WTC11 (cell line): ENCODE data around the gene HSD17B12. TPM values are rescaled to one million over a fixed set of nuclear protein-coding genes. Genes with fewer than 3 reads are reported as not detected.

Experiments used
- ATAC-seq: fragments of 200-7000 bp; cut with Tn5 transposase; 2 replicates; pipeline ENCODE4 v1.10.0; 2021; ENCODE audit warnings: mild to moderate bottlenecking, moderate library complexity
- CTCF ChIA-PET: fragments of 300-600 bp; sonication (Branson Sonifier 250); formaldehyde crosslinking; loops from one replicate; lab custom pipeline; 2021; ENCODE audit warnings: antibody characterized with exemption; lab: Charles Lee
- POLR2A ChIA-PET: fragments of 350-600 bp; sonication (Branson Sonifier 250); formaldehyde crosslinking; loops from one replicate; lab custom pipeline; 2021; ENCODE audit warnings: antibody characterized with exemption; lab: Charles Lee
- DNase-seq: peaks from one replicate; pipeline ENCODE4 v3.0.0; 2021; ENCODE audit warnings: low spot score
- H3K27ac Mint-ChIP-seq: 2 replicates; pipeline ENCODE4 v1.8.0; 2021; ENCODE audit warnings: mixed read lengths
- H3K27me3 Mint-ChIP-seq: 2 replicates; pipeline ENCODE4 v1.8.0; 2021; ENCODE audit warnings: low read depth, mild to moderate bottlenecking, moderate library complexity, mixed read lengths
- H3K36me3 Mint-ChIP-seq: 2 replicates; pipeline ENCODE4 v1.8.0; 2021; ENCODE audit warnings: mixed read lengths
- H3K4me1 Mint-ChIP-seq: 2 replicates; pipeline ENCODE4 v1.8.0; 2022; ENCODE audit warnings: mixed read lengths
- H3K4me3 Mint-ChIP-seq: 2 replicates; pipeline ENCODE4 v1.8.0; 2021; ENCODE audit warnings: mild to moderate bottlenecking, moderate library complexity, mixed read lengths
- H3K9me3 Mint-ChIP-seq: 2 replicates; pipeline ENCODE4 v1.8.0; 2021; ENCODE audit warnings: mixed read lengths
- CTCF ChIP-seq: fragments of 200-600 bp; IDR thresholded peaks from 2 replicates; pipeline ENCODE4 v1.8.0; 2022; ENCODE audit warnings: antibody characterized with exemption
- FOXK1 ChIP-seq: sonication (generic); formaldehyde crosslinking; IDR thresholded peaks from 2 replicates; pipeline ENCODE4 v1.8.0; 2022; ENCODE audit warnings: mild to moderate bottlenecking, moderate library complexity, missing genetic modification reagents
- MXD4 ChIP-seq: fragments of 250-450 bp; sonication (Bioruptor Pico); IDR thresholded peaks from 2 replicates; pipeline ENCODE4 v1.8.0; 2021; ENCODE audit warnings: mild to moderate bottlenecking, moderate library complexity, borderline replicate concordance
- NR2C2 ChIP-seq: sonication (generic); formaldehyde crosslinking; IDR thresholded peaks from 2 replicates; pipeline ENCODE4 v1.8.0; 2022; ENCODE audit warnings: mild to moderate bottlenecking, missing genetic modification reagents
- NR3C1 ChIP-seq: sonication (generic); formaldehyde crosslinking; conservative IDR thresholded peaks from 2 replicates; pipeline ENCODE4 v1.8.1; 2023; ENCODE audit warnings: low read depth, mild to moderate bottlenecking, missing genetic modification reagents
- OVOL2 ChIP-seq: fragments of 250-450 bp; sonication (Bioruptor Pico); IDR thresholded peaks from 2 replicates; pipeline ENCODE4 v1.9.0; 2021; ENCODE audit warnings: mild to moderate bottlenecking, borderline replicate concordance
- USF2 ChIP-seq: sonication (generic); formaldehyde crosslinking; IDR thresholded peaks from 2 replicates; pipeline ENCODE4 v1.8.1; 2023; ENCODE audit warnings: mild to moderate bottlenecking, missing genetic modification reagents, moderate library complexity
- ZNF121 ChIP-seq: sonication (generic); formaldehyde crosslinking; IDR thresholded peaks from 2 replicates; pipeline ENCODE4 v1.8.0; 2023; ENCODE audit warnings: missing genetic modification reagents
- ZNF281 ChIP-seq: sonication (generic); formaldehyde crosslinking; IDR thresholded peaks from 2 replicates; pipeline ENCODE4 v1.8.0; 2023; ENCODE audit warnings: mild to moderate bottlenecking, missing genetic modification reagents
- ZNF416 ChIP-seq: fragments of 250-450 bp; sonication (Bioruptor Pico); IDR thresholded peaks from 2 replicates; pipeline ENCODE4 v1.9.0; 2021; ENCODE audit warnings: mild to moderate bottlenecking, inconsistent platforms
- ZNF532 ChIP-seq: fragments of 250-450 bp; sonication (Bioruptor Pico); IDR thresholded peaks from 2 replicates; pipeline ENCODE4 v1.9.0; 2021; ENCODE audit warnings: mild to moderate bottlenecking, borderline replicate concordance
- ZSCAN18 ChIP-seq: fragments of 250-450 bp; sonication (Bioruptor Pico); IDR thresholded peaks from 2 replicates; pipeline ENCODE4 v2.1.2; 2022; ENCODE audit warnings: mild to moderate bottlenecking, moderate library complexity
- total RNA-seq: library from RNA; stranded (reverse); gene quantifications from 3 replicates; pipeline ENCODE4 v1.2.3, GENCODE V29; 2021

The HSD17B12 gene
- total RNA-seq, 1 experiment from 2014 or later, result 149 TPM

- H3K27me3 Mint-ChIP-seq, result no peaks in the 10 kb centered on the region
- CTCF ChIA-PET, result no interaction called here
Observed at GRCh38 chr11:43746670-43747069, 66.1 kb downstream of the HSD17B12 start.

GRCh38 chr11:43747130-43747802 is 66.7 kb downstream of the HSD17B12 start:
- Mint-ChIP-seq H3K9me3 (peaks cover 12% of the 10 kb centered on the region), H3K4me3 (no peak overlapping the region), H3K27me3 (no peaks in the 10 kb centered on the region), H3K36me3 (peaks cover 25% of the 10 kb centered on the region), H3K27ac (peak overlapping the region; percentile 33), H3K4me1 (peaks cover 15% of the 10 kb centered on the region)
- no peak for DNase-seq
- ATAC-seq, result no peak
- POLR2A ChIA-PET, result no interaction called here
- CTCF ChIA-PET, result no interaction called here
- TF ChIP-seq USF2 (CRISPR knock-in tag) (no peak), ZNF281 (no peak), MXD4 (no peak), FOXK1 (CRISPR knock-in tag) (no peak), ZNF121 (no peak), CTCF (no peak)

More at GRCh38 chr11:43746670-43747069, 66.1 kb downstream of the HSD17B12 start:
- no peak for DNase-seq
- no peak for ATAC-seq
- peaks cover 15% of the 10 kb centered on the region for H3K4me1 Mint-ChIP-seq
- H3K4me3 Mint-ChIP-seq, result no peak overlapping the region
- TF ChIP-seq NR3C1 (no peak), ZNF416 (CRISPR knock-in tag) (no peak), OVOL2 (CRISPR knock-in tag) (no peak), CTCF (no peak), ZSCAN18 (CRISPR knock-in tag) (no peak), NR2C2 (CRISPR knock-in tag) (no peak), ZNF532 (CRISPR knock-in tag) (no peak)
- peaks cover 12% of the 10 kb centered on the region for H3K9me3 Mint-ChIP-seq
- H3K27ac Mint-ChIP-seq, result peak overlapping the region; percentile 33
- peaks cover 23% of the 10 kb centered on the region for H3K36me3 Mint-ChIP-seq
- POLR2A ChIA-PET, result no interaction called here
